GM18502 (cell line): ENCODE results near the gene FNIP2.
"Not testable (repeated sequence)": the region's sequence is repeated elsewhere in the genome, so short reads cannot be mapped to it uniquely, and the experiment has no call there.

Source experiments
- ATAC-seq: cut with Tn5 transposase; IDR thresholded peaks from one replicate; pipeline ENCODE4 v1.9.1; 2021; ENCODE audit warnings: mild to moderate bottlenecking; ENCODE audit not compliant: unreplicated experiment, poor library complexity

The FNIP2 gene

GRCh38 chr4:158902280-158903078 lies 133.7 kb downstream of the FNIP2 start:
- ATAC-seq = not testable (repeated sequence)

DNA sequence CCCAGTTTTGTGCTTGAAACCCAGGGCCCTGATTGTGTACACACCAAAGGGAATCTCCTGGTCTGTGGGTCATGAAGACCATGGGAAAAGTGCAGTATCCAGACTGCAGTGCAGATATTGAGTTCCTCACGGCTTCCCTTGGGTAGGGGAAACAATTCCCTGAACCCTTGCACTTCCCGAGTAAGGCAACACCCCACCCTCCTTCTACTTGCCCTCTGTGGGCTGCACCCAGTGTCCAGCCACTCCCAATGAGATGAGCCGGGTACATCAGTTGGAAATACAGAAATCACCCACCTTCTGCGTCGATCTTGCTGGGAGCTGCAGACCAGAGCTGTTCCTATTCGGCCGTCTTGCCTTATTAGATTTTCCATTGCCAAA lies 134.2 kb downstream of the FNIP2 start:
- ATAC-seq = no peak

DNA sequence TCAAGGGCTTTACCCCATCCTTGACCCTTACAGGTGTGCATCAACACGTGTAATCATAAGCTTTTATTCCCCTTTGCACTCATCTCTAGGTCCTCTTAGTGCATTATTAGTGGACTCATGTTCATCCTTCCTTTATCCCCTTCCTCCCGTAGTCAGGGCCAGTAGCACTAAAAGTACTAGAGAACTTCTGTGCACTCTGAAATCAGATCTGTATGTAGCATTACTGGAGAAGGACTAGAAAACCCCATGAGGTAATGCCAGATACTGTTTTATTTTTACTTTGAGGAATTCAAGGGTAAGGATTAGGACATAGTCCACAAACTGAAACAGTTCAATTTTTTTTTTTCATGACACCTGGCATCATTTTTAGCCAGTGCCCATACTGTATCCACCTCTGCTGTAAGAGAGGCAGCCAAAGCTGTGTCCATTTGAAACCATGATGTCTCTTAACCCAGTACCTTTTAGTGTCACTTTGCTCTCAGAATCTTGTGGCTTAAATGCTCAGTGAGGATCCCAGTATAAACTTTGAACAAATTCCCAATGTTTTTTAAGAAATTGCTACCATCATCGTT lies 134.7 kb downstream of the FNIP2 start:
- ATAC-seq = no peak

DNA sequence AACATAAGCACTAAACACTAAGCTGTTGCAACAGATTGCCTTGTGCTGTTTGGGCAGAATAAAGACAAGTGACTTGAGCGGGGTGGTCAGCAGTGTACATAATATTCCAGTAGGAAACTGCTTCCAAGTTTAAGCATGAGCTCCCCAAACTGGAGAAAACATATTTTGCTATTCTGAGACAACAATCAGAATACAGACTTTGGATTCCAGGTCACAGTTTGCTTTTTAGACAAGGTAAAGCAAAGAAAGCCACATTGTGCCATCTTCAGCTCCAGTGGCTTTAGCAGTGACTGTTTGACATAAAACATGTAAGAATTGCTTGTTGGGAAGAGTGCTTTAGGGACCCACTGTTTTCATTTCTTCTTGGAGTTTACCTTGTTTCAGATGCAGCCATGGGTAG lies 136.0 kb downstream of the FNIP2 start:
- ATAC-seq = no peak

DNA sequence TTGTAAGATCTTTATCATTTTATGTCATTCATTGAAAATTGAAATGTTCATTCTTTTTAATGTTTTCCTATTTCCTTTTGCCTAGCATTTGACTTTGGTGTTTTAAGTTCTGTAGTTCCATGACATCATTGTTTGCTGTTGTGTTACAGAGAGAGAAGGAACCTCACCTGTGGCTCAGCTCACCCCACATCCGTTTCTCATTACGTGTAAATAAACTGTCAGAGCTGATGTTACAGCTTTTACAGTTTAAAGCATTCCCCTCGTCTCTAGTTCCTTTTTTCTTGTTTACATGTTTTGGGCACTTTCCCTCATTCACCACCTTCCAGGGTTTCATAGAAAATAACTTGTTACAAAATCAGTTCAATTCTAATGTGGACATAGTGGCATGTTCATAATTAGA lies 137.2 kb downstream of the FNIP2 start:
- no peak for ATAC-seq

GRCh38 chr4:158912390-158912789 lies 143.6 kb downstream of the FNIP2 start:
- no peak for ATAC-seq

DNA sequence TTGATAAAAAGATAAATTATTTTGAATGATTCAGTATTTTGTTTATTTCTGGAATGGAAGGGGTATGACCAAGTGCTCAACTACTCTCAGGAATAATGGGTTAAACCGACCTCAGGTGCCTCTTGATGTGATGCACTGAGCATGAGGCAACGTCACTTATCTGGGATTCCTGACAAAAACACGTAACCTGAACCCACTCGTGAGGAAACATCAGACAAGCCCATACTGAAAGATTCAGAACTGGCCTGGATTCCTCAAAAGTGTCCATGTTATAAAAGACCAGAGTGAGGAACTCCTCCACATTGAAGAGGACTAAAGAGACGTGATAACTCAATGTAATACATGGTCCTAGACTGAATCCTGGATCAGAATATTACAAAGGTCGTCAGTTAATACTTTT lies 144.0 kb downstream of the FNIP2 start:
- no peak for ATAC-seq

DNA sequence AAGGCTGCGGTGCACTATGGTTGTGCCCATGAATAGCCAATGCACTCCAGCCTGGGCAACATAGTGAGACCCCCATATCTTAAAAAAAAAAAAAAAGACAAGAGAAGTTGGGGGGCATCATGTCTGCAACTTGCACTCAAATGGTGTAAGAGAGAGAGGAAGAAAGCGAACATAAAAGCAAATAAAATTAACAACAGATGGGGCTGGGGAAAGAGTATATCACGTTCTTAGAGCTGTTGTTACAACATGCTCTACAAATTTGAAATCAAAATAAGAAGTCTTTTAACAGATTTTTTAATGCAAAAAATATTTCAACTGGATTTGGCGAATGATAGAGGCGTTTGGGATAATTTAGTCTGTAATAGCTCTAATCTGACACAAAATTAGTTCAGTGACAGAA lies 144.9 kb downstream of the FNIP2 start:
- no peak for ATAC-seq

GRCh38 chr4:158914218-158914617 lies 145.4 kb downstream of the FNIP2 start:
- ATAC-seq = no peak

- no peak for ATAC-seq
Measured at GRCh38 chr4:158915683-158916241, 146.9 kb downstream of the FNIP2 start.

GRCh38 chr4:158920452-158920996 lies 151.7 kb downstream of the FNIP2 start:
- not testable (repeated sequence) for ATAC-seq

- ATAC-seq = not testable (repeated sequence)
Measured at GRCh38 chr4:158927774-158928173, 158.9 kb downstream of the FNIP2 start.

GRCh38 chr4:158929939-158930638 lies 161.3 kb downstream of the FNIP2 start:
- ATAC-seq = no peak

DNA sequence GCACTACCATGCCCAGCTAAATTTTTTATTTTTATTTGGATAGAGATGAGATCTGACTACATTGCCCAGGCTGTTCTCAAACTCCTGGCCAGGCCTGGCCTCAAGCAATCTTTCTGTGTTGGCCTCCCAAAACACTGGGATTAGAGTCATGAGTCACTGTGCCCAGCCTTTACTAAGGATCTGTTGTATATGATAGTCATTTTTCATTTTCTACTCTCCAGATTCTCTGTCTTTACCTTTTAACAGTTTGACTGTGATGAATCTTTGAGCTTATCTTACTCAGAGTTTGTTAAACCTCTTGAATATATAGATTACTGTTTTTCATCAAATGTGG lies 161.8 kb downstream of the FNIP2 start:
- no peak for ATAC-seq

- no peak for ATAC-seq
Measured at GRCh38 chr4:158933236-158933635, 164.4 kb downstream of the FNIP2 start.

GRCh38 chr4:158934996-158935669 lies 166.3 kb downstream of the FNIP2 start:
- ATAC-seq = no peak

DNA sequence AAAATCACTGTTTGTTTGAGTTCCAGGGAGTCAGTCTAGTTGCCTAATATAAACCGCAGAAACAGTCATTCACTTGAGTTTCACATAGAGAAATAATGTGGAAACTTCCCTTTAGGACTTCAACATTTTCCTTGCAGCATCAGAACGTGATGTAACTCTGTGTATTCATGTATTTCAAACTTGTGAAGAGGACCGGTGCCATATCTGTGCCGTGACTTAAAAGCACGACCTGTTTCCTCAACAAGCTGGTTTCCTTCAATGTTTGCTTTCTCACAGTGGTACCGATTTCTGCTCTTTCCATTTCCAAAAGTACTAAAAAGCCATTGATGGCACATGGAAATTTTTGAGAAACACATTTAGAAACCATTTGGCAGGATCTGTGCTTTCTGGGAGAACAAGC lies 167.4 kb downstream of the FNIP2 start:
- no peak for ATAC-seq

DNA sequence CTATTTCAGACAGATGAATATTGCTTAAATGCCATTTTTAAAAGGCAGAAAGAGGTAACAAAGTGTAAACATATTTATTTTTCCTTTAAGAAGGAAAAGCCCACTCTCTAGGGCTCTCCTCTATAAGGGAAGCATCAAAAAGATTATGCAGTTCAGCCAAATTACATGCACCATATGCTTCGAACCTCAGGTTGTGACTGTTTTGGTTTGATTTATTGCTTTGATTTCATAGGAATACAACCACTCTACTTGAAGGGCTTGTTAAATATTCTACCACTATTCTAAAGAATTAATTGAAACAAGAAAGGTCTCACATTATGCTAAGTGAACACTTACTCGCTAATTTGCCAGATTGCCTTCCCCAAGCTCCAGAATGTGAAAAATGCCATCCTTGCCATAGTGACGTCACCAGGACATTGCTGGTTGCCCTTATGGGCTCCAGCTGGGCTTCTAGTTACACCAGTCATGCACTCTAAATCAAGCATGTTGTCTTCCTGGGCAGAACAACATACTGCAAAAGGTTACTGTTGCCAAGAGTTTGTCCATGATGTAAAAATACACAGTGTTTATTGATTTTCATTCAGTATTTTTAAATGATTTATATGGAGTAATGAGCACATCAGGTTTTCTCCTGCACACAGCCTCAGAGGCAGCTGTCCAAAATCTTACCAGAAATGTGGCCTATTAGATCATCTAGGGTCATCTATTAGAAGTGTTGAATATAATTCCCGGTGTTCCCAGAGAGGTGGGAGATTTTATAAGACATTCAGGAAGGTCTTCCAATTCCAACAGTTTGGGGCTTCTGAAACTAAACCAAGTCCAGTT lies 169.6 kb downstream of the FNIP2 start:
- no peak for ATAC-seq

GRCh38 chr4:158940271-158940670 lies 171.4 kb downstream of the FNIP2 start:
- ATAC-seq = no peak

- no peak for ATAC-seq
Measured at GRCh38 chr4:158941321-158941720, 172.5 kb downstream of the FNIP2 start.
